Activated naive CD8-positive, alpha-beta T cell (primary cell): Measurements from ENCODE around the gene EXOG.

Experiments
- H3K27ac Mint-ChIP-seq: one replicate; pipeline ENCODE4 v1.8.0; 2021; ENCODE audit warnings: mixed read lengths
- H3K27me3 Mint-ChIP-seq: one replicate; pipeline ENCODE4 v1.8.0; 2021; ENCODE audit warnings: mixed read lengths
- H3K36me3 Mint-ChIP-seq: one replicate; pipeline ENCODE4 v1.8.0; 2021; ENCODE audit warnings: mixed read lengths
- H3K4me1 Mint-ChIP-seq: one replicate; pipeline ENCODE4 v1.8.0; 2021; ENCODE audit warnings: low read depth, mixed read lengths
- H3K4me3 Mint-ChIP-seq: one replicate; pipeline ENCODE4 v1.8.0; 2021; ENCODE audit warnings: mild to moderate bottlenecking, mixed read lengths
- H3K9me3 Mint-ChIP-seq: one replicate; pipeline ENCODE4 v1.8.0; 2021; ENCODE audit warnings: low read depth, mixed read lengths

Gene EXOG

DNA sequence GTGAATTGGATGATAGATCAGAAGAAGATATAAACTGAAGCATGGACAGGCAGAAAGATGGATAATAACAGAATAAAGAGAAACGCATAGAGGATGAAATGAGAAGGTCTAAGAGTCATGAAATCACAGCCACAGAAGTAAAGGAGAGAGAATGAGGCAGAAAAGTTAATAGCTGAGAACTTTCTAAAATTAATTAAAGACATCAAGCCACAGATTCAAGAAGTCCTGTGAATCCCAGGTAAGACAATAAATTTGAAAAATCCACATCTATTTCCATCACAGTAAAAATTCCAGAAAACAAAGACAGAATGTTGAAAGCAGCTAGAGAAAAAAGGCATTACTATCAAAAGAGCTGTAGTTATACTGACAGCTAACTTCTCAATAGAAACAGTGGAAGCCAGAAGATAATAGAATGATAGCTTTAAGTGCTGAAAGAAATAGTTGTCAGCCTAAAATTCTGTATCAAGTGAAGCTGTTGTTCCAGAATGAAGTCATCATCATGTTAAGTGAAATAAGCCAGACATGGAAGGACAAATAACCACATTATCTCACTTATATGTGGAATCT is 30.5 kb upstream of the EXOG start:
- no peak overlapping the region for H3K4me3 Mint-ChIP-seq
- peaks cover 12% of the 10 kb centered on the region for H3K36me3 Mint-ChIP-seq
- no peaks in the 10 kb centered on the region for H3K27me3 Mint-ChIP-seq
- H3K9me3 Mint-ChIP-seq: peaks cover 22% of the 10 kb centered on the region
- H3K27ac Mint-ChIP-seq: no peak overlapping the region
- H3K4me1 Mint-ChIP-seq: no peaks in the 10 kb centered on the region

DNA sequence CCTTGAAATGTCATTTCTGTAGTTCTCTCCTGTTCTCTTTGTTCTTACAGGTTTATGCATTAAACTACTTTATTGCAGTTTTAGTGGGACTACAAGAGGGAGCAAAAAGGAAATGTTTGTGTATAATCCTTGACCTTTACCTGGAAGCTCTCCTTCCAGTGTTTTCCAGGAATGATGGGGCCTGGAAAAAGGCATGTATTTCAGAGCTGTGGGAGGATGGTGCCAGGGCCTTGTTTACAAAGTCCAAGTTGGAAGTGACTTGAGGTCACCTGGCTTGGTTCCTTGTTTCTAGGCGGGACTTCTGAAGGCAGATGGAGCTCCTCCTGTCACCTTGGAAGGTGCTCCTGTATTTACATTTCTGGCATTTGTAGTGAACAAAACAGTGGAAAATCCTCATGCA is 27.4 kb upstream of the EXOG start:
- H3K4me3 Mint-ChIP-seq: no peak overlapping the region
- H3K9me3 Mint-ChIP-seq: peaks cover 23% of the 10 kb centered on the region
- peaks cover 12% of the 10 kb centered on the region for H3K36me3 Mint-ChIP-seq

DNA sequence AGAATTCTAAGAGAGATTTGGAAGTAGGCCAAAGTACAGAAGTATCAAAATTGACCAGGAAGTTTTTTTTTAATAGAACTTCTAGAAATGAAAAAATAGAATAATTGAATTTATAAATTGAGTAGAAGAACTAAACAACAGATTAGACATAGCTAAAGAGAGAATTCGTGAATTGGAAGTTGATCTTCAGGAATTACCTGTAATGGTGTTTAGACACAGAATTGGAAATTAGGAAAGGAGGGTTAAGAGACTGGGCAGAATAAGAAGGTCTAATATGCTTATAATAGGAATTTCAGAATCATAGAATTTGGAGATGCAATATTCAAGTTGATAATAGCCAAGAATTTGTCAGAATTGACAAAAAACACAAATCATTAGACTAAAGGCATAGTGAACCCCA is 26.3 kb upstream of the EXOG start:
- Mint-ChIP-seq H3K36me3 (peaks cover 12% of the 10 kb centered on the region), H3K4me1 (peaks cover 17% of the 10 kb centered on the region), H3K9me3 (peaks cover 23% of the 10 kb centered on the region), H3K27ac (no peak overlapping the region), H3K27me3 (no peaks in the 10 kb centered on the region), H3K4me3 (no peak overlapping the region)

More for the DNA sequence above, 27.4 kb upstream of the EXOG start:
- Mint-ChIP-seq H3K27ac (no peak overlapping the region), H3K27me3 (no peaks in the 10 kb centered on the region), H3K4me1 (peaks cover 14% of the 10 kb centered on the region)

DNA sequence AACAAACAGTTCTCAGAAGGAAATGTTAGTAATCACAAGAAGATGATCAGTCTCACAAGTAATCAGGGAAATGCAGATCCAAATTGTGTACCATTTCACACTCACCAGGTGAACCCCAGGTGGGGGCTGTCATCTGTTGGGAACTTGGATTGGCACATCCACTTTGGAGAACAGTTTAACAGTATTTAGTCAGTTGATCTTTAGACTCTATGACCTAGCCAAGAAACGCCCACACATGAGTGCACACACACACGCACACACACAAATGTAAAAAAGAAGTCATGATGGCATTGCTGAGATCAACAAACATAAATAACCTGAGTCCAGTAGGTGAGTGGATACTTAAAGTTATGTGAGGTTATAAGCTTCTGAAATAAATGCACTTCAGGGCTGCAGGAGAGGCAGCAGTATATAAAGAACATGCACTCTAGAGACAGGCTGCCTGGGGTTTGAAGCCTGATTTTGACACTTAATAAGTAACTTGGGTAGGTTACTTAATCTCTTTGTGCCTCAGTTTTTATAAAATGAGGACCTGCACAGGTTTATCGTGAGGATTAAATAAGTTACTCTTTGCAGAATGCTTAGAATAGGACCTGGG is 24.8 kb upstream of the EXOG start:
- peaks cover 18% of the 10 kb centered on the region for H3K9me3 Mint-ChIP-seq
- peaks cover 17% of the 10 kb centered on the region for H3K4me1 Mint-ChIP-seq
- no peaks in the 10 kb centered on the region for H3K27me3 Mint-ChIP-seq
- peaks cover 6% of the 10 kb centered on the region for H3K36me3 Mint-ChIP-seq
- no peak overlapping the region for H3K4me3 Mint-ChIP-seq
- H3K27ac Mint-ChIP-seq: no peak overlapping the region

DNA sequence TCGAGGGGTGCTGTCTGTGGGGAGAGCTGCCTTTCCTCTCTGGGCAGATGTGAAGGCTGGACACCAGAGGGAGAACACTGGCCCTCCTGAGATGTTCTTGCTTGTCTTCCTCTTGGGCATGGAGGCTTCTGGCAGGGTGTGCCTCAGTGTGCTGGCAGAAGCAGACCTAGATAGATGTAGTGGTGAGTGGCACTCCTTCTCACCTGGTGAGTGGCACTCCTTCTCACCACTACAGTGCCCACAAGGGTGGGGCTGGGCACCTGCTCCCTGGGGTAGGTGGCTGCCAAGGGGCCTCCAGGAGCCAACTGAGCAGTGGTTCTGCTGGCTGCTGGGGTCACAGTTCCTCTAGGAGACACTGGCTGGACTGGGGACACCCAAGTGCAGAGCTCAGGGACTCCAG is 23.8 kb upstream of the EXOG start:
- peaks cover 17% of the 10 kb centered on the region for H3K4me1 Mint-ChIP-seq
- H3K9me3 Mint-ChIP-seq: peaks cover 18% of the 10 kb centered on the region
- H3K27me3 Mint-ChIP-seq: no peaks in the 10 kb centered on the region
- peaks cover 6% of the 10 kb centered on the region for H3K36me3 Mint-ChIP-seq
- H3K4me3 Mint-ChIP-seq: no peak overlapping the region
- no peak overlapping the region for H3K27ac Mint-ChIP-seq

DNA sequence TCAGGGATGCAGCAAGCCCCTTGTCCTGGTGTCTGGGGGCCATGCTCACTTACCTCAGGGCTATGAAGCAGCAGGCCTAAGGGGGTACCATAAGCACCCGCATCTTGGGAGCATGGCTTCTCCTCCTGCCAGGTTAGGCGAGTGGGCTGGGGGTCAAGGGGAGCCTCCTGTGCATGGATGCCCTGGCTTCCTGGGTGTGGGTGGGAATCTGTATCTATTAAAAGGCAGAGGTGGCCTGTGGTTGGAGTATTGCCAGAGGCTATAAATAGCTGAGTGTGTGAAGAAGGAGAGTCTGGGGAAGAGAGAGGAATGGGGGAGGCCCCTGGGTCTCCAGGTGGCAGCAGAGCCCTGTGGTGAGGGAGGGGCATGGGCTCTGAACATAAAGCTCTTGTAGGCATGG is 22.9 kb upstream of the EXOG start:
- Mint-ChIP-seq H3K9me3 (peaks cover 18% of the 10 kb centered on the region), H3K4me3 (no peak overlapping the region), H3K27me3 (no peaks in the 10 kb centered on the region), H3K27ac (no peak overlapping the region), H3K36me3 (peaks cover 6% of the 10 kb centered on the region), H3K4me1 (peaks cover 17% of the 10 kb centered on the region)

DNA sequence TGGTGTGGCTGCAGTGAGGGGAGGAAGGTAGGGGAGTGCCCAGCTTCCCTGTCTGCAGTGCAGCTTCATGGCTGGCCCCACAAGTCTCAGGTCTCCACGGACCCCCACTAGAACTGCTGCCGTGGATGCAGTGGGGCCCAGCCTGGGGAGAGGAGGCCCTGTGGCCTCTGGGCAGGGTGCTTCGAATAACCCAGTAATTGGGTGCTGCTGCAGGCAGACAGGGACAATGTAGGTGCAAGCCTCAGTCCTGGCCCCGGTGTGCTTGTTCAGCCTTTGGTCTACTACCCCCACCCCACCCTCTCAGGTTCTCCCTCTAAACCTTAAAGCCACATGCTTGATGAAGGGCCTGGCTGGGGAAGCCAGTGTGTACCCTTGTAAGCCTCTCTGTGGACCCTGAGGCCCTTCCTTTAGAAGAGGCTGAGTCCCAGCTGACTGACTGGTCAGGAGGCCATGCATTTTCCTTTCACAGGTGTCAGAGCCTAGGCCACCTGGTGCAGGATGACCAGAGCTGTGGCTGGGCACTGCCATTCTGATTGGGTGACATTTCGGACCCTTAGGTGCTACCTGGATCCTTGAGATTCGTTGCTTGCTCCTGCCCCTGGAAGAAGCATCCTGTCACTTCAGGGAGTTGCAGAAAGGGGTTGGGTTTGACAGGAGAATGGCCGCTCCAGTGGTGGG is 21.1 kb upstream of the EXOG start:
- H3K4me1 Mint-ChIP-seq: peaks cover 17% of the 10 kb centered on the region
- peaks cover 2% of the 10 kb centered on the region for H3K36me3 Mint-ChIP-seq
- no peak overlapping the region for H3K4me3 Mint-ChIP-seq
- peak overlapping the region; percentile 37 for H3K27ac Mint-ChIP-seq
- peaks cover 7% of the 10 kb centered on the region for H3K9me3 Mint-ChIP-seq
- no peaks in the 10 kb centered on the region for H3K27me3 Mint-ChIP-seq

DNA sequence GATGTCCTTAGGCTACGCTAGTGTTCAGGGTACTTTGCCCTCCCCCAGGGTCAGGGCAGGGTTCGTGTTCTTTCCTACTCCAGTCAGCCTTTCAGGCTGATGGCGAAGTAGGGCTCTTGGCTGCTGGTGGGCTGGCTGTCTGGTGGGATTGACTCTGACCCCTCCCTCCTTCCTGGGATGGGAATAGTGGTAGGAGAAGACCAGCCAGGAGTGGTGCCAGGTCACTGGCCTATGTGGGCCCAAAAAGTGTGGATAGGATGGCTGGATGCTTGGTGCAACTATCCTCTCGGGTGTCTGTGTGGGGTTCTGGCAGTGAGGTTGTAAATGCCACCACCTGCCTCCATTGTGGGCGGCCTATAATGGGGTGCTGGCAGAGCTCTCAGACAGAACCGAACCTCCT is 20.4 kb upstream of the EXOG start:
- H3K36me3 Mint-ChIP-seq: no peaks in the 10 kb centered on the region
- peaks cover under 1% of the 10 kb centered on the region for H3K9me3 Mint-ChIP-seq
- peaks cover 17% of the 10 kb centered on the region for H3K4me1 Mint-ChIP-seq
- H3K27ac Mint-ChIP-seq: peak overlapping the region; percentile 16
- H3K27me3 Mint-ChIP-seq: no peaks in the 10 kb centered on the region
- no peak overlapping the region for H3K4me3 Mint-ChIP-seq

DNA sequence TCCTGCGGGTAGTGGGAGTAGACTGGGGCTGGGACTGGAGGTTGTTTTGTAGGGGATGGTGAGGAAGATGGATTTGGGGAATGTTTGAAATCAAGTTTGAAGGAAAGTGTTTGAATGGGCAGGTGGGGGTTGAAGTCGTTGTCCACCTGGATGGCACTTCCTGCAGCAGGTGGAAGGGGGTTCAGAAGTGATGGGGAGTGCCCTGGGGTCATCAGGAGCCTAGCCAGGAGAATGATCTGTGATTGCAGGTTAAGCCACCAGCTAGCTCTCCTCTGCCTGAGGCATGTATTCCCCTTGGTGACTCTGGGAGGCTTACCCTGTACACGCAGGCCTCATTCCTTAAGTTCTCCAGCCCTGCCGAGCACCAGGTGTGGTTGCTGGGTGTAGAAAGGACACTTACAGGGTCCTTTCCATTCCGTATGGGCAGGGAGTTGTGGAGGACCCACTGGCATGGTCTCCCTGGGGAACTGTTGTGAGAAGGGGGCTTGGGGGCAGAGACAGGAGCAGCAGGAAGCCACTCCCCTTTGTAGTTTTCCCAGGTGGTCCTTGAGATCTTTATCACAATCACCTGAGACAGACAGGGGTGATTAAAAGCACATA is 19.9 kb upstream of the EXOG start:
- no peak overlapping the region for H3K4me3 Mint-ChIP-seq
- H3K4me1 Mint-ChIP-seq: peaks cover 16% of the 10 kb centered on the region
- peak overlapping the region; percentile 16 for H3K27ac Mint-ChIP-seq
- H3K9me3 Mint-ChIP-seq: no peaks in the 10 kb centered on the region
- no peaks in the 10 kb centered on the region for H3K36me3 Mint-ChIP-seq
- H3K27me3 Mint-ChIP-seq: no peaks in the 10 kb centered on the region

DNA sequence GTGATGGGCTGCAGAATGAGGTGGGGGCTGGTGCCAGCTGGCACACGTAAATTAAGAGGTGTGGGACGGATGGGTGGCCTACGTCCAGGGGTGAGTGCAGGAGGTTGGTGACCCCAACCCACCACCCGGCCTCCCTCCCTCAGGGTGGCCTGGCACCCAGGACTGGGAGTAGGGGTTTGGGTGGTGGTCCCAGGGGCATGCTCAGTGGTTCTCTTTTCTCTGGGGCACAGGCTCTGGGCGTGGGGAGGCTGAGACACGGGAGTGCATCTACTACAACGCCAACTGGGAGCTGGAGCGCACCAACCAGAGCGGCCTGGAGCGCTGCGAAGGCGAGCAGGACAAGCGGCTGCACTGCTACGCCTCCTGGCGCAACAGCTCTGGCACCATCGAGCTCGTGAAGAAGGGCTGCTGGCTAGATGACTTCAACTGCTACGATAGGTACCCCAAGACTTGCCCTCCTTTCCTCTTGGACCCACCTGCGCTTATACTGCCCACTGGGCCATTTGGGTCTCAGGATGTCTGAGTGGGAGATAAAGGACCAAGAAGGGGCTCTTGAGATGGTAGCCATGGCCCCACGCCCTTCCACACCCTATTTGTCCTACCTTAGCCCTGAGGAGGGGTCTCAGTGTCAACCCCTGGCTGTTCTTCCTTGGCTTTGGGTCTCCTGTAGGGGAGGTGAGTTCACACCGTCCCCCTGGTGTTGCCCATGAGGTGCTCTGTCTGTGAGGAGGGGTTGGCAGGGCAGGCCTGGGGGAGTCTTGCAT is 18.9 kb upstream of the EXOG start:
- Mint-ChIP-seq H3K9me3 (no peaks in the 10 kb centered on the region), H3K4me1 (peaks cover 14% of the 10 kb centered on the region), H3K27ac (no peak overlapping the region), H3K27me3 (no peaks in the 10 kb centered on the region), H3K4me3 (no peak overlapping the region), H3K36me3 (peaks cover 3% of the 10 kb centered on the region)

DNA sequence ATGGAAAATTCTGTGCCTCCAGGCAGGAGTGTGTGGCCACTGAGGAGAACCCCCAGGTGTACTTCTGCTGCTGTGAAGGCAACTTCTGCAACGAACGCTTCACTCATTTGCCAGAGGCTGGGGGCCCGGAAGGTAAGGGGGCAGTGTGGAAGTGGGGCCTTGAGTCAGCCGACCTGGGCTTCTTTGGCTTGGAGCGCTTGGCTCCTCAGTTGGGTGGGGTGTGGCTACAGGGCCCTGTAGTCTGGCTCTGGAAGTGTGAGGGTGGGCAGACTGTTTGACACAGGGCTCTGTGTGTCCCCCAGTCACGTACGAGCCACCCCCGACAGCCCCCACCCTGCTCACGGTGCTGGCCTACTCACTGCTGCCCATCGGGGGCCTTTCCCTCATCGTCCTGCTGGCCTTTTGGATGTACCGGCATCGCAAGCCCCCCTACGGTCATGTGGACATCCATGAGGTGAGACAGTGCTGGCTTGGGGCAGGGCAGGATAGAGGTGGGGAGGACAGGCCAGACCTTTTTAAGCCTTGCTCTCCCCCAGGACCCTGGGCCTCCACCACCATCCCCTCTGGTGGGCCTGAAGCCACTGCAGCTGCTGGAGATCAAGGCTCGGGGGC is 18.2 kb upstream of the EXOG start:
- H3K9me3 Mint-ChIP-seq: no peaks in the 10 kb centered on the region
- H3K27ac Mint-ChIP-seq: no peak overlapping the region
- no peaks in the 10 kb centered on the region for H3K27me3 Mint-ChIP-seq
- H3K36me3 Mint-ChIP-seq: peaks cover 5% of the 10 kb centered on the region
- no peak overlapping the region for H3K4me3 Mint-ChIP-seq
- H3K4me1 Mint-ChIP-seq: peaks cover 11% of the 10 kb centered on the region

DNA sequence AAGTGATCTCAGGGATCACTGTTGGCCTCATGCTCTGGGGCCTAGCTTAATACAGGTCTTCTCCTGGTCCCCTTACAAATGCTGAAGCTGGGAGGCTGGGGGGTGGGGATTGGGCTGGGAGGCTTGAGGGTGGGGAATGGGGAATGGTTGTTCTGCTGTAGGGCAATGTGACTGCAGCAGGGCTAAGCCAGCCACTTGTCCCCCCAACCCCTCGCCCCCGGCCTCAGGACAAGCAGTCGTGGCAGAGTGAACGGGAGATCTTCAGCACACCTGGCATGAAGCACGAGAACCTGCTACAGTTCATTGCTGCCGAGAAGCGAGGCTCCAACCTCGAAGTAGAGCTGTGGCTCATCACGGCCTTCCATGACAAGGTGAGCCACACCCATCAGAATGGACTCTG is 17.2 kb upstream of the EXOG start:
- H3K27ac Mint-ChIP-seq: no peak overlapping the region
- no peak overlapping the region for H3K4me3 Mint-ChIP-seq
- peaks cover 11% of the 10 kb centered on the region for H3K36me3 Mint-ChIP-seq
- H3K9me3 Mint-ChIP-seq: no peaks in the 10 kb centered on the region
- H3K27me3 Mint-ChIP-seq: no peaks in the 10 kb centered on the region
- peaks cover 4% of the 10 kb centered on the region for H3K4me1 Mint-ChIP-seq

DNA sequence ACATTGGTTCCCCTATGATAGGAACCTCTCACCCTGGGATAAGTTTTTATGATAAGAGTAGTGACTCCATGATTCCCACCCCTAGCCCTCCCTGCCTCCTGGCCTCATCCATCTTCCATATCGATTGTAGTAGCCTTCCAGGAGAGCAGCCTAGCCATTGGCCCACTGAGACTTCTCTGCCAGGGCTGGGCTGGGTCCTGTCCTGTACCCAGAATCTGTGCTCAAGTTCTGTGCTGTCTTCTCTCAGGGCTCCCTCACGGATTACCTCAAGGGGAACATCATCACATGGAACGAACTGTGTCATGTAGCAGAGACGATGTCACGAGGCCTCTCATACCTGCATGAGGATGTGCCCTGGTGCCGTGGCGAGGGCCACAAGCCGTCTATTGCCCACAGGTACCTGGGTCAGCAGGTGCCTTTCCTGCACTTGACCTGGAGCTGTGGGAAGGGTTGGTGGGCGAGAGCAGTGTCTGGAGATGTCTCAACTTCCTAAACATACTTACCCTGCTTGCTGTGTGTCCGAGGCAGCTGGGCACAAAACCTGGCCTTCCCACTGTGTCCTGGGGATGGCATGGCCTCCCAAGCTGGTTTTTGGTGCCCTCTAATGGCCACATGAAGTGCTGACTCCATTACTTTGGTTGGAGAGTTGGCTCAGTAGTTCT is 16.6 kb upstream of the EXOG start:
- Mint-ChIP-seq H3K27ac (no peak overlapping the region), H3K27me3 (no peaks in the 10 kb centered on the region), H3K9me3 (no peaks in the 10 kb centered on the region), H3K4me1 (peaks cover 1% of the 10 kb centered on the region), H3K4me3 (no peak overlapping the region), H3K36me3 (peaks cover 11% of the 10 kb centered on the region)

DNA sequence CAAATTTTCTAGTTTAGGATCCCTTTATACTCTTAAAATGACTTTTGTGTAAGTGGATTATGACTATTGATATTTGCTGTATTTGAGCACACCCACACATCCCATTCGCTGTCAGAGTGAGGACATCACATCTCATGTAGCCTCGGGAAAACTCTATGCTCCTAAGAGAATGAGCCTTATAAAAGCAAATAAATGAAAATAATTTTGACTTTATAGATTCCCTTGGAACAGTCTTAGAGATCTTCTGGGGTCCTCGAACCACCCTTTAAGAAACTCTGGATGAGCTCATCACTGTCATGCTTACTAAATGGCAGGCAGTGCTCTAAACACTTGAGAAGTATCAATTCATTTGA is 16.1 kb upstream of the EXOG start:
- Mint-ChIP-seq H3K27me3 (no peaks in the 10 kb centered on the region), H3K9me3 (no peaks in the 10 kb centered on the region), H3K4me3 (no peak overlapping the region), H3K27ac (no peak overlapping the region), H3K36me3 (peaks cover 14% of the 10 kb centered on the region), H3K4me1 (no peaks in the 10 kb centered on the region)
